GM19035 (cell line): ENCODE measurements around the gene AHR.
"Not testable (repeated sequence)": the region's sequence is repeated elsewhere in the genome, so short reads cannot be mapped to it uniquely, and the experiment has no call there.

Experiments
- ATAC-seq: cut with Tn5 transposase; IDR thresholded peaks from one replicate; pipeline ENCODE4 v1.9.1; 2021; ENCODE audit not compliant: unreplicated experiment

AHR gene

DNA sequence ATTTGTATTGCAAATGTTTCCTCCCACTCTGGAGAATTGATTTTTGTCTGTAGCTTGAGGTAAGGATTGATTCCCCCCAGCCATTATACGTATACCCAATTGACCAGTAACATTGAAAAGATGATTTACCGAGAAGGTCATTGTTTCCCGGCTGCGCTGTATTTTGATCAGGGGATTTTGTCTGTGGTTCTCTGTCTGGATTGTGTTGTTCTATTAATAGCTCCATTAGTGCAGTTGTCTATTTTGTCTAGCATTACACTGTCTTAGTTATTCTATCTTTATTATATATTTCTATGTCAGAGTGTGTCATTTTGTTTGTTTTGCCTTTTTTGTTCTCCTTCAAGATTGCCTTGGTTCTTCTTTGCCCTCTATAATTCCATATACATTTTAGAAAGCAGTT is 37.7 kb downstream of the AHR start:
- ATAC-seq, result no peak

DNA sequence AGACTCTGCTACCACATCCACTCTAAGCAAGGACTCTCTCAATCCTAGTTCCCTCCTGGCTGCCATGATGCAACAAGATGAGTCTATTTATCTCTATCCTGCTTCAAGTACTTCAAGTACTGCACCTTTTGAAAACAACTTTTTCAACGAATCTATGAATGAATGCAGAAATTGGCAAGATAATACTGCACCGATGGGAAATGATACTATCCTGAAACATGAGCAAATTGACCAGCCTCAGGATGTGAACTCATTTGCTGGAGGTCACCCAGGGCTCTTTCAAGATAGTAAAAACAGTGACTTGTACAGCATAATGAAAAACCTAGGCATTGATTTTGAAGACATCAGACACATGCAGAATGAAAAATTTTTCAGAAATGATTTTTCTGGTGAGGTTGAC is 40.7 kb downstream of the AHR start:
- no peak for ATAC-seq

DNA sequence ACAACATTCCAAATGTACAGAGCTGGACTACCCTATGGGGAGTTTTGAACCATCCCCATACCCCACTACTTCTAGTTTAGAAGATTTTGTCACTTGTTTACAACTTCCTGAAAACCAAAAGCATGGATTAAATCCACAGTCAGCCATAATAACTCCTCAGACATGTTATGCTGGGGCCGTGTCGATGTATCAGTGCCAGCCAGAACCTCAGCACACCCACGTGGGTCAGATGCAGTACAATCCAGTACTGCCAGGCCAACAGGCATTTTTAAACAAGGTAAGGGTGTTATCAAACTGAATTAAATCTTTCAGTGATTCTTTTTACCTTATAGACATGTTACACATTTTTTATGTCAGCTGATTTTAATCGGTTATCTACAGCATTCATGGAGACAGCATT is 41.5 kb downstream of the AHR start:
- no peak for ATAC-seq

DNA sequence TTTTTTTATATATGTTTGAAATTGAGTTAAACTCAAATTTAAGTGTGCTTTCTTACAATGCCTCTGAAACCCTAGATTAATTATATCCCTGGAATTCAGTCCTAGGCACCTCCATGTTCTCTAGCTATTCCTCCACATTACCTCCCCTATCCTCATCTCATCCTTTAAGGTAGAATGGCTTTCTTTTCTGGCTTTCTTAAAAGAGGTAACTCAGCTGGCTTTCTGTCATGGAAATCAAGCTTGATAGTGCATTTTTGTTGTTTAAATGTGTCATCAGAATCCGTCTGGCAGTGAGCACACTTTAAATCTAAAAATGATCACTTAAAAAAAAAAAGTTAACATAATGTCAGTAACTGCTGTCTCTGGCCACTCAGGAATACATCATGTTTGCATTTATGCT is 42.2 kb downstream of the AHR start:
- ATAC-seq, result no peak

DNA sequence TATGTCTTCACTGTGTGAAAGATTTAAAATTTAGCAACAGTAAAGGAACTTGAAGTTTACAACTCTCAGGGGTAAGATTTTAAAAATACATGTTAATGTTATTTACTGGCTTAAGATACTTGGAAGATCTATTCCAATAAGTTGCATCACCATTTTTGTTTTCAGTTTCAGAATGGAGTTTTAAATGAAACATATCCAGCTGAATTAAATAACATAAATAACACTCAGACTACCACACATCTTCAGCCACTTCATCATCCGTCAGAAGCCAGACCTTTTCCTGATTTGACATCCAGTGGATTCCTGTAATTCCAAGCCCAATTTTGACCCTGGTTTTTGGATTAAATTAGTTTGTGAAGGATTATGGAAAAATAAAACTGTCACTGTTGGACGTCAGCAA is 44.3 kb downstream of the AHR start:
- ATAC-seq, result no peak

DNA sequence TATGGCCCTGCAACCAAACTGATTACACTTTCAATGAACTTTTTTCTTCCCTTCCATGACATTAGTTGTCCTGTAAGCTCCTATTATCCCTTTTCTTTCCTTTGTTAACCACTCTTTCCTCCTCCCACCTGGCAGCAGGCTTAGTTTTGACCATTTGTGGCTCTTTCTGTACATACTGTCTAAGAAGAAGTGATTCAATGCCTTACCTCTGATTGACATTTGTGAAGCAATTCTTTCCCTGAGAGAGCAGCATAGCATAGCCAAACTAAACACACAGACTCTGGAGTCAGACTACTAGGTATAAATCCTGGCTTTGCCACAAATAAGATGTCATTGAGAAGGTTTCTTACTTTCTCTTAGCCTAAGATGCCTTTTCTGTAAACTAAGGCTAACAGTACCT is 48.9 kb downstream of the AHR start:
- no peak for ATAC-seq

DNA sequence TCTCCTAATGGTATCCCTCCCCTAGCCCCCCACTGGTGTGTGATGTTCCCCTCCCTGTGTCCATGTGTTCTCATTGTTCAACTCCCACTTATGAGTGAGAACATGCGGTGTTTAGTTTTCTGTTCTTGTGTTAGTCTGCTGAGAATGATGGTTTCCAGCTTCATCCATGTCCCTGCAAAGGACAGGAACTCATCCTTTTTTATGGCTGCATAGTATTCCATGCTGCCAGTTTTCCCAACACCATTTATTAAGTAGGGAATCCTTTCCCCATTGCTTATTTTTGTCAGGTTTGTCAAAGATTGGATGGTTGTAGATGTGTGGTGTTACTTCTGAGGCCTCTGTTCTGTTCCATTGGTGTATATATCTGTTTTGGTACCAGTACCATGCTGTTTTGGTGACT is 50.5 kb downstream of the AHR start:
- not testable (repeated sequence) for ATAC-seq

DNA sequence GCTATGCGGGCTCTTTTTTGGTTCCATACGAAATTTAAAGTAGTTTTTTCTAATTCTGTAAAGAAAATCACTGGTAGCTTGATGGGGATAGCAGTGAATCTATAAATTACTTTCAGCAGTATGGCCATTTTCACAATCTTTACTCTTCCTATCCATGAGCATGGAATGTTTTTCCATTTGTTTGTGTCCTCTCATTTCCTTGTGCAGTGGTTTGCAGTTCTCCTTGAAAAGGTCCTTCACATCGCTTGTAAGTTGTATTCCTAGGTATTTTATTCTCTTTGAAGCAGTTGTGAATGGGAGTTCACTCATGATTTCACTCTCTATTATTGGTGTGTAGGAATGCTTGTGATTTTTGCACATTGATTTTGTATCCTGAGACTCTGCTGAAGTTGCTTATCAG is 51.9 kb downstream of the AHR start:
- ATAC-seq, result not testable (repeated sequence)

DNA sequence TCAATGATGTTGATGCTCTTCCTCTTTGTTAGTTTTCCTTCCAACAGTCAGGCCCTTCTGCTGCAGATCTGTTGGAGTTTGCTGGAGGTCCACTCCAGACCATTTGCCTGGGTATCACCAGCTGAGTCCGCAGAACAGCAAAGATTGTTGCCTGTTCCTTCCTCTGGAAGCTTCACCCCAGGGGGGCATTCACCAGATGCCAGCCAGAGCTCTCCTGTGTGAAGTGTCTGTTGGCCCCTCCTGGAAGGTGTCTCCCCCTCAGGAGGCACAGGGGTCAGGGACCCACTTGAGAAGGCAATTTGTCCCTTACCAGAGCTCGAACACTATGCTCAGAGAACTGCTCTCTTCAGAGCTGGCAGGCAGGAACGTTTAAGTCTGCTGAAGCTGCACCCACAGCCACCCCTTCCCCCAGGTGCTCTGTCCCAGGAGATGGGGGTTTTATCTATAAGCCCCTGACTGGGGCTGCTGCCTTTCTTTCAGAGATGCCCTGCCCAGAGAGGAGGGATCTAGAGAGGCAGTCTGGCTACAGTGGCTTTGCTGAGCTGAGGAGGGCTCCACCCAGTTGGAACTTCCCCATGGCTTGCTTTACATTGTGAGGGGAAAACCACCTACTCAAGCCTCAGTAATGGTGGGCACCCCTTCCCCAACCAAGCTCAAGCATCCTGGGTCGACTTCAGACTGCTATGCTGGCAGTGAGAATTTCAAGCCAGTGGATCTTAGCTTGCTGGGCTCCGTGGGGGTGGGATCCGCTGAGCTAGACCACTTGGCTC is 55.4 kb downstream of the AHR start:
- ATAC-seq, result not testable (repeated sequence)

DNA sequence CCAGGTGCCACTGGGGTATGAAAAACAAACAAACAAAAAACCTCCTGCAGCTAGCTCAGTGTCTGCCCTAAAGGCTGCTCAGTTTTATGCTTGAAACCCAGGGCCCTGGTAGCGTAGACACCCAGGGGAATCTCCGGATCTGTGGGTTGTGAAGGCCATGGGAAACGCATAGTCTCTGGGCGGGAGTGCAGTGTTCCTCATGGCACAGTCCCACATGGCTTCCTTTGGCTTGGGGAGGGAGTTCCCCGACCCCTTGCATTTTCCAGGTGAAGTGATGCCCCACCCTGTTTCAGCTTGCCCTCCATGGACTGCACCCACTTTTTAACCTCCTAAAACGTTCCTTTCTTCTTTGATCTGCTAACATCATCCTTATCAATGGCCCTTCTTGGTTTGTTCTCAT is 56.0 kb downstream of the AHR start:
- no peak for ATAC-seq

DNA sequence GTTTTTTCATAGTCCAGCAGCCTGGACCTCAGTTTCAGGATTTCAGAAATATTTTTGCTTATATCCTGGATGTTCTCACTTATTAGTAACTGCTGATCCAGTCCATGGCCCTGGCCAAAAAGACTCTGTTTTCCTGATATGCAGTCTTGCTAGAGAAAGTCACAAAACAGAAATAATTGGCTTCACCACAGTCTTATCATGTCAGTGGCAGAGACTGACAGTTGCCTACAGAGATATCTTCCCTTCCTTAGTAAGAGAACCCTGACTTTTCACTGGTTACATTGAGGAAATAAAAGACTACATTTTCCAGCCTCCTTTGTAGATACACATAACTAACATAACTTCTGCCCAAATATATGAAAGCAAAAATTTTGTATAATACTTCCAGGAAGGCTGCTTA is 56.6 kb downstream of the AHR start:
- no peak for ATAC-seq

DNA sequence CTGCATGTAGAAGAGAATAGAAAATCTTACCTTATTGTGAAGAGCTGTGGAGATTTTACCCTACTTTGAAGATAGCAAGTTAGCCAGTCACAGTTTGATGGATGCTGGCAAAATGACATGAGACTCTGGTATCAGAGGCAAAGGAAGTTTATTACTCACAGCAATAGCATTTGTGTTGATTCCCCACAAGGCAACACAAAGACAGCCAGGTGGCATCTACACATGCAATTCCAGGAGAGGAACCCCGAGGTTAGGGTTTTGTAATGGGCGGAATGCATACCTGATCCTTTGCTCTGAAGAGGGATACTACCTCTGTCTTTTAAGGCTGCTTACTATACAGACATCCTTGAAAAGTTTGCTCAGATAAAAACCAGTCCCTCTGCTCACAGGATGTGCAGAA is 59.5 kb downstream of the AHR start:
- no peak for ATAC-seq

DNA sequence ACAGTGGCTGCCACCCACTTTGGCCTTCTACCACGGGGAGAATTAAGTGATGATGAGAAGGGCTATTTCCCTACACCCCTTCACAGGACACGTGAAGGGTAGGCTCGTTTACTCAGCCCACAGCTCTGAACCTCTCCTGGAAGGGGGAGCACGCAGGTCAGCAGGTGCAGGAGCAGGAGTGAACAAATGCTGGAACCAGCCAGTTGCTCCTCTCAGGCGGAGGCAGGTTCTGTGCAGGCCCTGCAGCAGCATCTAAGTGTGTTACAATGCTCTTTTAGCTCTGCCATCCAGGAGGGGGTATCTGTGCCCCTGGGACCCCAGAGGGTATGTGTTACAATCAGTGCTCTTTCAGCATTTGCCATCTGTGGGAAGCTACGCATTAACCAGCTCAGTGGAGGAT is 61.2 kb downstream of the AHR start:
- no peak for ATAC-seq

DNA sequence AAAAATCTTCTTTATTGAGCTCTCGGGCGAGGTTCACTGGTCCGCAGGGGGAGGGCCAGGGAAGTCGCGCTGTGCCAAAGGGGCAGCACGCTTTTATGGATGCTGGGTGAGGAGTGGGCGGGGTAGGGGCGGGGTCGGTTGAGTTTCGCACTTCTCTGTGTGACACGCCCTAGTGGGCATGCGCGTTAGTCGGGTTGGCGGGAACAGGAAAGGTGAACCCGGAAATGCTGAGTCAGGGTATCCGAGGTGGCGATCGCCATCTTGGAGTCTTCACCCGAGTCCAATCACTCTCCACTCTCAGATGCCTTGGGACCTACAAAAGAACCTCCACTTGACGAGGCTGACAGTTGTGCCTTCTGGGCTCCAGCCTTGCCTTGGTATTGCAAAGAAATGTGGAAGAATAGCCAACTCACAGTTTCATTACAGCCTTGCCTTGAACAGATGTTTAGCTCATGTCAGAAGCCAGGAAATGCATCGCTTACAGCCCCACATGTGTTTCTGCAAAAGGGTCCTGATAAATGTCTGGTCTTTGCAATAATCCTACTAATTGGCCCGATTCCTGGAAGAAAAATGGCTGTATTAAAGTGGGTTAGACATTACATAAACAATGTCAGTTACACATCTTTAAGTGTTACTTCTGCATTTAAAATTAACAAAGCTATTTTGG is 64.1 kb downstream of the AHR start:
- ATAC-seq, result no peak

DNA sequence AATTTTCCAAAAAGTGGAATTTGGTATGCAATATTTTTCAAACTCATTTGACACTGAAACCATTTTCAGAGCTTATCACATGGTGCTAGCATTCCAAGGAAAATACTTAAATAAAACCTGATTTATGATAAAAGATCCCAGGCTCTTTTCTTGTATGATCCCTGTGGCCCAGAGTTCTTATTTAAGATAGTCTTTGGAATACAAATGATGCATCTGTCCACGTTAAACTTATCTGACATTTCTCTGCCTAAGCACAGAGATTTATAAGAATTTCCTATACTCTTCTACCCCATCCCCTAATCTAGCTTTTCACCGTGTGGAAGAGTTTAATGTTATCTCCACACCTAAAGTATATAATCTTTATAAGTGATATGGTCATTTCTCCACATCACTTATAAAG is 66.2 kb downstream of the AHR start:
- no peak for ATAC-seq

DNA sequence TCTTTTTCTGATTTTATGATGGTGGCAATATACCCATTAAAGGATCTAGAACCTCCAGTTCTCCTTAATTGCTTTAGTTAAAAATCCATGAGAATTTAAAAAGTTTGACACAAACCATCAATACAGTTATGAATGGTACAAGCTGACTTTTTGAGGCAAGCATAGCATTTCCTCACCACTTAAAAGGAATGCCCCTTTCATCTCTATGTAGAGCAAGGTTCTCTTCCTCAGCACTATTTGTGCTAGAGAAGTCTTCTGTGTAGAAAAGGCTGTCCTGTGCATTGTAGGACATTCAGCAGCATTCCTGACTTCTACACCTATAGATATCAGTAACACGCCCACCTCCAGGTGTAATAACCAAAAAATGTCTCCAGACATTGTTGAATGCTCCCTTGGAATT is 67.3 kb downstream of the AHR start:
- no peak for ATAC-seq

DNA sequence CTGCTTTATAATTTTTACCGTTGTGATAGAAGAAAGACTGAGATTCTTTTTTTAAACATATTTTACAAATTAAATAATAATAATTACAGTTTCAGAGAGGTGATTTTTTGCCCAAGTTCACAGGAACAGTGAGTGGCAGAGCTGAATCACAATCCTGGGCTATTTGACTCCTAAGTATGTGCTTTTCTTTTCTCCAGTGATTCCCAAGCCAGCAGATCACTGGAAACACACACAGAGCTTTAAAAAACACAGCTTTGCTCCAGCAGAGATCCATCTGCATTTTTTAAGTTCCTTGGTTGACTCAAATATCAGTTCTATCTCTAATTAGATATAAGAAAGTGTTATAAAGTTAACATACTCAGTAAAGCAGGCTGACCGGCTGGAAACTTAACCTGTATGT is 69.0 kb downstream of the AHR start:
- no peak for ATAC-seq

DNA sequence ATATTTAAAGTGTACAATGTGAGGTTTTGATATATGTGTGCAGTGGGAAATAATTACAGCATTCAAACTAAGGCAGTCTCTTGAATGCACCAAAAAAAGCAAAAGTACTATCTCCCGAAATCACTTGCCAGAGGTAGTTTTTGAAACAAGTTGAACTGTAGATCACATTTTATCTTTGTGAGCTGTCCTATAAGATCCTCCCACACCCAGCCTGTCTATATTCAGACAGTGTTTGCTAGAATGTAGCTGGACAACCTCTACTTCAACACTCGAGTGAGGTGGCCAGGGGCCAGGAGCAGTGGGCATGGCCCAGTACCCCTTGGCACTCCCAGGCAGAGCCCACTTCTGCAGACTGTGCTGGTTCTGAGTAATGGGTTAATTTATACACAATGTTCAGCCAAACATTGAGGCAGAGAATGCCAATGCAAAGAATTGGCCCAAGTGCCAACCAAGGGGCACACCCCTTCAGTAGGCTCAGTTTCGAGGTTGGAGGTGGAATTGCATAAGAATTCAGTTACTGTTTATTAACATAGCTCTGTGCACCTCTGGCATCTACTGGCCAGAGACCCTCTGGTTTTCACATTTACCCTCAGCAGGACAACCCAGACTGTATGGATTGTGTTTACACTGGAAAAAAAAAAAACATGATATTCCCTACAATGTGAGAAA is 70.5 kb downstream of the AHR start:
- ATAC-seq, result no peak

DNA sequence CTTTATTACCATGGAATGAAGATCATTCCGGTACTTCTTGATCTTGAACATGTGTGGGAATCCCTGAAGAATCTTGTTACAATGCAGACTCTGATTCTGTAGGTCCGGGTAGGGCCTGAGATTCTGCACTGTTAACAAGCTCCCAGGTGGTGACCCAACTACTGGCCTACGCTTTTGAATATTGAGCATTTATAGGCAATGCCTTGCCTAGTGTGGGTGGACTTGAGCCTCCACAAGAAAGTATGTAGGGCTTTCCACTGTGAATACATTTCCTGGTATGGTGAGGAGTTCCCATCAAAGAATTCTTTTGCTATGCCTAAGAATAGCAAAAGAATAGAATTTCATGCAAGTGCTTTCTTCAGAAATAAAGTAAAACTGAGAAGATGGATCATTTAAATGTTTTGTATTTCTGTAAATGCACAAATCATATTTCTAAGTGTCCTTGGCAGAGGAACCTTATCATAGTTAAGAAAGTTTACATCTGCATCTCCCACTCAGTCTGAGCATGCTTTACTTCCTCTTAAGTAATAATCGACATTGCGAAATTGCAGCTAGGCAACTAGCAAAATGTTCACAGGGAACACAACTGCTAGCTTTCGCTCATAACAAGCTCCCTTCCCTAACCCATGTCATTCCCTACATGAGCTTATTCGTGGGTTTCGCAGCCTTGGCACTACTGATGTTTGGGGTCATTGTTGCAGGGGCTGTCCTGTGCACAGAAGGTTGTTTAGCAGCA is 71.4 kb downstream of the AHR start:
- no peak for ATAC-seq

DNA sequence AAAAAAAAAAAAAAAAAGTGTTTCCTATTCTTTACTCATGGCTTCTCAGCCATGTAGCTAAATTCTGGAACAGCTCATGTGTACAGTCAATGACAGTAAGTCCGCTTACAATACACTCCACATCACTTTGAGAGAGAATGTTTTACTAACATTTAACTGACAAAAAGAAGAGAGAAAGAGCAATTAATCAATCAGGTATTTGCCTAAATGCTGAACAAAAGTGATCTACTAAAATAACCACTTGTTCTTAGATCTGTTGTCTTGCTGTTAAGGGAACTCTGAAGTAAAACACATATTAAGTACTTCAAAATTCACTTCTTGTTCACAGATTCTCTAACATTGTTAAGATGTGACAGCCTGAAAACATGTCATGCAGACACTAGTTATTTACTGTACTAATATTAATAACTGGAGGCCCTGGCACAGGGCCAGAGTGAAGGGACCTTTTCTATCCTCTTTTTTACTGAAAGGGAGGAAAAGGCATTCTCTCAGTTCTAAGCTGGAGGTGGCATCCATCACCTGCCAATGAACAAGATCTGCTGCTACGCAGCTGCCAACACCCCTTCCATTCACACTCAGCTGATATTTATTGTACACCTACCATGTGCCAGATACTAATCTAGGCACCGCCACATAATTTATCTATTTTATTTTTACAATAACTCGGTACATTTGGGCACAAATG is 72.6 kb downstream of the AHR start:
- ATAC-seq, result no peak
